Uterus (tissue), 4 donors: ENCODE results near the gene HMG20A. TPM values are rescaled to one million over a fixed set of nuclear protein-coding genes. Genes with fewer than 3 reads are reported as not detected.

Experiments
- DNase-seq, 2 donors: peaks; one replicate each; pipeline ENCODE4 v3.0.0-alpha.2; 2019 to 2020
- H3K27ac ChIP-seq, 2 donors: fragments of 200-600 bp; sonication (generic); 1 replicate in 1 of 2; 2 replicates in 1 of 2; pipeline ENCODE4 v1.5.1; 2016 to 2018
- H3K27me3 ChIP-seq, 2 donors: fragments of 200-600 bp; sonication (generic); one replicate each; pipeline ENCODE4 v1.5.1; 2018 to 2019; ENCODE audit warnings: control low read depth in 1 of 2
- H3K36me3 ChIP-seq, 2 donors: fragments of 200-600 bp; sonication (generic); one replicate each; pipeline ENCODE4 v1.5.1; 2019; ENCODE audit warnings: control low read depth in 1 of 2
- H3K4me1 ChIP-seq, 2 donors: fragments of 200-600 bp; sonication (generic); one replicate each; pipeline ENCODE4 v1.5.1; 2018 to 2019; ENCODE audit warnings: control low read depth in 1 of 2
- H3K4me3 ChIP-seq, 2 donors: fragments of 200-600 bp; sonication (generic); 1 replicate in 1 of 2; 2 replicates in 1 of 2; pipeline ENCODE4 v1.5.1; 2018 to 2019; ENCODE audit warnings: mild to moderate bottlenecking in 1 of 2
- H3K9me3 ChIP-seq, 2 donors: fragments of 200-600 bp; sonication (generic); one replicate each; pipeline ENCODE4 v1.5.1; 2019; ENCODE audit warnings: control low read depth in 1 of 2
- POLR2A ChIP-seq, 2 donors: fragments of 450-650 bp; IDR thresholded peaks; one replicate each; pipeline ENCODE4 v1.6.1; 2016; ENCODE audit warnings: antibody characterized with exemption in 2 of 2, mild to moderate bottlenecking in 1 of 2, moderate library complexity in 1 of 2
- intact Hi-C: fragments of 100-400 bp; cut with DNase I; formaldehyde crosslinking; loops from one replicate; pipeline ENCODE4 v1.15.1; 2023; ENCODE audit warnings: low total_unique reads
- total RNA-seq, 4 donors: library from RNA; depleted of rRNA in 3 of 4; stranded (reverse); fragments of >200 nt in 3 of 4; gene quantifications; one replicate each; pipeline versions ENCODE4 v1.1.0 to v1.2.4, GENCODE V29; 2014 to 2023
- TF ChIP-seq, protein P1 (sequence below), 4 experiments: fragments of 200-600 bp in 2 of 4; fragments of 450-650 bp in 2 of 4; sonication (generic) in 2 of 4; IDR thresholded peaks; one replicate each; pipeline ENCODE4 v1.5.1; 2016 to 2019; ENCODE audit warnings: antibody characterized with exemption in 4 of 4, mild to moderate bottlenecking in 2 of 4, moderate library complexity in 1 of 4
- donor health status: DM: yes; HTN: yes; CAD: no.

Gene HMG20A
- total RNA-seq, 4 donors from 2014 or later: 10.5 to 59.5 (median 28.4) TPM

DNA sequence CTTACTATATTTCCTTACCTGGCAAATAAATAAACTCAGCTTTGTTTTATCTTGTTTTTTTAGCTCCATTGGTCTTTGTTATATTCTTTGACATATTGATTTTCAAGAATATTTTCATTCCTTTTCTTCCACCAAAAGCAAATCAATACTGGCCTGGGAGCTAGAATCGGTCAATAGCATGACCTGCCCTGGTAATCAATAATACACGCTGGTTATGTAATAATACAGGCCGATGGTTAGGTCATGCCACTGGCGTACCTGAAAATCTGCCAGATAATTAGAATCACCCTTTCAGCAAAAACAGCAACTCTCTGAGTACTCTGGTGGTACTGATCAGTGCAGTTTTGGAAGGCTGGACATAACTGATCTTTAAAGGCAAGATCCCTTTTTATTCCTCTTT, 40.7 kb upstream of the HMG20A start:
- DNase-seq: no peak
- TF ChIP-seq, protein P1, sequence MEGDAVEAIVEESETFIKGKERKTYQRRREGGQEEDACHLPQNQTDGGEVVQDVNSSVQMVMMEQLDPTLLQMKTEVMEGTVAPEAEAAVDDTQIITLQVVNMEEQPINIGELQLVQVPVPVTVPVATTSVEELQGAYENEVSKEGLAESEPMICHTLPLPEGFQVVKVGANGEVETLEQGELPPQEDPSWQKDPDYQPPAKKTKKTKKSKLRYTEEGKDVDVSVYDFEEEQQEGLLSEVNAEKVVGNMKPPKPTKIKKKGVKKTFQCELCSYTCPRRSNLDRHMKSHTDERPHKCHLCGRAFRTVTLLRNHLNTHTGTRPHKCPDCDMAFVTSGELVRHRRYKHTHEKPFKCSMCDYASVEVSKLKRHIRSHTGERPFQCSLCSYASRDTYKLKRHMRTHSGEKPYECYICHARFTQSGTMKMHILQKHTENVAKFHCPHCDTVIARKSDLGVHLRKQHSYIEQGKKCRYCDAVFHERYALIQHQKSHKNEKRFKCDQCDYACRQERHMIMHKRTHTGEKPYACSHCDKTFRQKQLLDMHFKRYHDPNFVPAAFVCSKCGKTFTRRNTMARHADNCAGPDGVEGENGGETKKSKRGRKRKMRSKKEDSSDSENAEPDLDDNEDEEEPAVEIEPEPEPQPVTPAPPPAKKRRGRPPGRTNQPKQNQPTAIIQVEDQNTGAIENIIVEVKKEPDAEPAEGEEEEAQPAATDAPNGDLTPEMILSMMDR (IDR thresholded peaks at IDR 0.05): no peak
- TF ChIP-seq POLR2A (IDR thresholded peaks at IDR 0.05): no peak
- no peak overlapping the region for H3K4me3 ChIP-seq
- no peak overlapping the region for H3K27ac ChIP-seq
- H3K9me3 ChIP-seq: no peaks in the 10 kb centered on the region
- H3K4me1 ChIP-seq: no peaks in the 10 kb centered on the region
- no peaks in the 10 kb centered on the region for H3K27me3 ChIP-seq
- intact Hi-C loops: no loop called here
- H3K36me3 ChIP-seq: no peaks in the 10 kb centered on the region

DNA sequence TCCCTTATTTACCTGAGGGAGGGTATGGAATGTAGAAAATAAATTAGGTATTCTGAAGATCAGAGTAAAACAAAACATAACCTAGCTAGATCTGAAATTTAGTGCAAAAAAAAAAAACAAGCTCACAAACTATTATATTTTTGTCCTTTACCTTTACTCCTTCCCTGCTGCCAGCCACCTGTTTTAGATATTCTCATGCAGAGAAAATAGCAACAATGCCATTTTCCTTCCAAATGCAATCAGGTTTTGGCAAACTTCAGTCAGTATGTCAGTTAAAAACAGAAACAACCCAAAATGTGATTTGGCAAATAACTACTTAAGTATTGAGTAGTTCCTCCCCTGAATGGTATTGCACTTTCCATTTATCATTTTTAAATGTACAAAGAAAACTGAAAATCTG, 36.6 kb upstream of the HMG20A start:
- DNase-seq: no peak
- intact Hi-C loops: no loop called here
- no peaks in the 10 kb centered on the region for H3K4me1 ChIP-seq
- H3K36me3 ChIP-seq: no peaks in the 10 kb centered on the region
- H3K27ac ChIP-seq: no peak overlapping the region
- H3K27me3 ChIP-seq: no peaks in the 10 kb centered on the region
- H3K4me3 ChIP-seq: no peak overlapping the region
- no peaks in the 10 kb centered on the region for H3K9me3 ChIP-seq
- TF ChIP-seq, protein P1 (IDR thresholded peaks at IDR 0.05): no peak
- no peak for TF ChIP-seq POLR2A (IDR thresholded peaks at IDR 0.05)

DNA sequence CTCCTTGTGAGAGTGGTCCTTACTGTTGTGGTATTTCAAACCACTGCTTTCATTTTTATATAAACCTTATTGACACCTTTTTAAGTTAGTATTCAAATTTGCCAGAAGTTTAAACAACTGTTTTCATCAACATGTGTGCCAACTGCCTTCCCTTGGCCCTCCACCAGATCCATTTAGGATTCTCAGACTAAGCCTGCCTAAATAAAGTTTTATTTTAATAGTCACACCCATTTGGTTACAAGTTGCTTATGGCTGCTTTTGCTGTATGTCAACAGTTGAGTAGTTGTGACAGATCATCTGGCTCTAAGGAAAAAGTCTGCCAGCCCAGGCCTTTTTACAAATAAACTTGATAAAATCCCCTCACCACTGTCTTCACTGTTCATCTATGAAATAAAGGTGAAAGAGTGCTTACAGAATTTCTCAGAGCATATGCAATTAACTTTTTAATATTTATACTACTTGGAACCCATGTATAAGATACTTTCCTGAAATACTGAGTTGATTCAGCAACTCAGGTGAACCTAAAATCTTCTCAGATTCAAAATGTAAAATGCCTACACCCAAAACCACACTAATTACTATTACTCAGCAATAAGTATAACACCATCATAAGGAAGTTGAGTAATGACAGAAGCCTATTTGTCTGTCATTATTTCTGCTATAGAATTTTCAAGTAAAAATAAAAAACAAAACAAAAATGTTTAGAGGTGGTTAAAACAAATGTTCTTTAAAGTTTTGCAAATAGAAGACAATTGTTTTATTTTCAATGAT, 35.9 kb upstream of the HMG20A start:
- Histone ChIP-seq H3K27me3 (no peaks in the 10 kb centered on the region), H3K9me3 (no peaks in the 10 kb centered on the region), H3K27ac (no peak overlapping the region), H3K4me3 (no peak overlapping the region), H3K36me3 (no peaks in the 10 kb centered on the region), H3K4me1 (no peaks in the 10 kb centered on the region)
- intact Hi-C loops: no loop called here
- no peak for TF ChIP-seq POLR2A (IDR thresholded peaks at IDR 0.05)
- TF ChIP-seq, protein P1 (IDR thresholded peaks at IDR 0.05): no peak
- DNase-seq: no peak

GRCh38 chr15:77386626-77387025, 34.1 kb upstream of the HMG20A start:
- TF ChIP-seq, protein P1 (IDR thresholded peaks at IDR 0.05): no peak
- TF ChIP-seq POLR2A (IDR thresholded peaks at IDR 0.05): no peak
- no peaks in the 10 kb centered on the region for H3K4me1 ChIP-seq
- no peaks in the 10 kb centered on the region for H3K27me3 ChIP-seq
- H3K9me3 ChIP-seq: no peaks in the 10 kb centered on the region
- no peaks in the 10 kb centered on the region for H3K36me3 ChIP-seq
- intact Hi-C loops: no loop called here
- no peak for DNase-seq
- H3K27ac ChIP-seq: no peak overlapping the region
- H3K4me3 ChIP-seq: no peak overlapping the region

GRCh38 chr15:77387365-77388105, 33.2 kb upstream of the HMG20A start:
- no peaks in the 10 kb centered on the region for H3K4me1 ChIP-seq
- no peak for TF ChIP-seq POLR2A (IDR thresholded peaks at IDR 0.05)
- TF ChIP-seq, protein P1 (IDR thresholded peaks at IDR 0.05): no peak
- H3K9me3 ChIP-seq: no peaks in the 10 kb centered on the region
- no peaks in the 10 kb centered on the region for H3K27me3 ChIP-seq
- H3K36me3 ChIP-seq: no peaks in the 10 kb centered on the region
- intact Hi-C loops: no loop called here
- no peak for DNase-seq
- H3K4me3 ChIP-seq: no peak overlapping the region
- no peak overlapping the region for H3K27ac ChIP-seq
